ENCODE results near the gene DIS3L2. TPM values are rescaled to one million over a fixed set of nuclear protein-coding genes. Genes with fewer than 3 reads are reported as not detected.

The DIS3L2 gene
- total RNA-seq, 4 donors from 2014 or later, result 18.7 to 30.9 (median 26.1) TPM

- TF ChIP-seq, protein P1, sequence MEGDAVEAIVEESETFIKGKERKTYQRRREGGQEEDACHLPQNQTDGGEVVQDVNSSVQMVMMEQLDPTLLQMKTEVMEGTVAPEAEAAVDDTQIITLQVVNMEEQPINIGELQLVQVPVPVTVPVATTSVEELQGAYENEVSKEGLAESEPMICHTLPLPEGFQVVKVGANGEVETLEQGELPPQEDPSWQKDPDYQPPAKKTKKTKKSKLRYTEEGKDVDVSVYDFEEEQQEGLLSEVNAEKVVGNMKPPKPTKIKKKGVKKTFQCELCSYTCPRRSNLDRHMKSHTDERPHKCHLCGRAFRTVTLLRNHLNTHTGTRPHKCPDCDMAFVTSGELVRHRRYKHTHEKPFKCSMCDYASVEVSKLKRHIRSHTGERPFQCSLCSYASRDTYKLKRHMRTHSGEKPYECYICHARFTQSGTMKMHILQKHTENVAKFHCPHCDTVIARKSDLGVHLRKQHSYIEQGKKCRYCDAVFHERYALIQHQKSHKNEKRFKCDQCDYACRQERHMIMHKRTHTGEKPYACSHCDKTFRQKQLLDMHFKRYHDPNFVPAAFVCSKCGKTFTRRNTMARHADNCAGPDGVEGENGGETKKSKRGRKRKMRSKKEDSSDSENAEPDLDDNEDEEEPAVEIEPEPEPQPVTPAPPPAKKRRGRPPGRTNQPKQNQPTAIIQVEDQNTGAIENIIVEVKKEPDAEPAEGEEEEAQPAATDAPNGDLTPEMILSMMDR (IDR thresholded peaks at IDR 0.05; ENCODE audit: low read depth), result no peak
Measured at GRCh38 chr2:231929961-231930592, 31.4 kb upstream of the DIS3L2 start.

GRCh38 chr2:231930593-231931281, 30.8 kb upstream of the DIS3L2 start:
- TF ChIP-seq, protein P1 (IDR thresholded peaks at IDR 0.05; ENCODE audit: low read depth), result no peak

DNA sequence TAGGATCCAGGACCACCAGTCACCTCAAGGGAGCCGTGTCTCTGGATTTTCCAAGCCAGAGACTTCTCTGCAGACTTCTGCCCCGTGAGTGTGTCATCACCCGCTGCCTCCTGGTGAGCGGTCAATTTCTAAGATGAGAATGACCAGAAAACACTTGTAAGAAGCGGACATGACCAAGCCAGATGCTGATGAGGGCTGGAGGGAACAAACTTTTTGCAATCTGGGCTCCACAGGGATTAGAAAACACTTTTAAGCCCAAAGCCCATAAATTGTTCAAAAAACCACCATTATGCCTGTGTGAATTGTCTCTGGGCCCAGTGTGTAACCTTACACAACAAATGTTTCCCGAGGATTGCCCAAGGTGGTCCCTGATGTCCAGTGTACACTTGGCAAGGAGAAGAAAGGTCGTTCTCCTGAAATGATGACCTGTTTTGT, 30.0 kb upstream of the DIS3L2 start:
- TF ChIP-seq, protein P1 (IDR thresholded peaks at IDR 0.05; ENCODE audit: low read depth), result no peak

DNA sequence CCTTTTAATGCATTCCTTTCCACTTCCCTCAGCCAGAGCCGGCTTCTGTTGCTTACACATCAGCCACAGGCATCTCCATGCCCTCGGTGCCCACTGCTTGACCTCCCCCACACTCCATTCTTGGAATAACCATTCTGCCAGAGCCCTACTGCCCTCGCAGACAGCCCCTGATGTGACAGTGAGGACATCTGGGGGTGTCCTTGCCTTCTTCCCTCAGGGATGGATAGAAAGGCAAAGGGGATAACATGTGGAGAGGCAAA, 28.9 kb upstream of the DIS3L2 start:
- TF ChIP-seq, protein P1 (IDR thresholded peaks at IDR 0.05; ENCODE audit: low read depth), result no peak

- TF ChIP-seq, protein P1 (IDR thresholded peaks at IDR 0.05; ENCODE audit: low read depth), result no peak
Measured at GRCh38 chr2:231932985-231933915, 28.3 kb upstream of the DIS3L2 start.

DNA sequence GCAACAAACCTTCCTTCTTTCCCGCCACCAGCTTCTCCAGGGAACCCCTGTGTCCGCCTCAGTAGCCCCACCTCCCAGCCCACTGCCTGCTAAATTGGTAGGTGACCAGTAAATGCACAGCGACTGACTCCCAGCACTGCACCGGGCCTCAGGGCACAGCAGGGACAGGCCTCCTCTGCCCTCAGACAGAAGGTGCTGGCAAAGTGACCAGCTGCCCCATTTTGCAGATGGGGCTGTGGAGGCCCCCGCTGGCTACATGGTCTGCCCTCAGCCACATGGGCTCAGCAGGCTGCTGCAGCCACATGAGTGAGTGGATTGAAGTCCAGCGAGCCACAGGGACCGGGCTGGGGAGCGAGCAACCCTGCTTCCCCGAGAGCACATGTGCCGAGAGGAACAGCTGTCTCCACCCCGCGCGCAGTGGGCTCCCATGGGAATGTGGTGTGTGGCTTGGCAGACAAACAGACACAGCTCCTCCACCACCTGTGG, 27.6 kb upstream of the DIS3L2 start:
- TF ChIP-seq, protein P1 (IDR thresholded peaks at IDR 0.05; ENCODE audit: low read depth), result no peak

Measured in subcutaneous adipose tissue (tissue), 4 donors.